ENCODE results near the gene ERRFI1.

ERRFI1 gene

DNA sequence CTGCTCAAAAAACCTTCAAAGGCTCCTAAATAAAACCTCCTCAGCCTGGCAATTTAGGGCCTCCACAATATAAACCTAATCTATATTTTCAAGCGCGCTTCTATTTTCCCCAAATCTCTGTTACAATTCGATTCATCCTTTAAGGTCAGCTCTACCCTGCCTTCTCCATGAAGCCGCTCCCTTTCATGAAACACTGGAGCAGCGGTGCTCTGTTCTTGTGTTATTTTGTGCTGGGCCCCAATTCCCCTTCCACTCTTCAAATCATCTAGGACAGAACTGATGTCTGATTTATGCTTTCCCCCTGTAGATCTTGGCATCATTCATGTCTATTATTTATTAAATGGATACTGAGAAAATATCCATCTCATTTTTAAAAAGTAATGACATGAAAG is 6.9 kb downstream of the ERRFI1 start:
- no peak for TF ChIP-seq CTCF (conservative IDR thresholded peaks at IDR 0.05; ENCODE audit: control insufficient read depth, insufficient read depth, low read depth, low read length)
- no peak for DNase-seq (ENCODE audit: low read depth)
- H3K4me3 ChIP-seq (ENCODE audit: control insufficient read depth, low read depth, low read length), result no peak overlapping the region

DNA sequence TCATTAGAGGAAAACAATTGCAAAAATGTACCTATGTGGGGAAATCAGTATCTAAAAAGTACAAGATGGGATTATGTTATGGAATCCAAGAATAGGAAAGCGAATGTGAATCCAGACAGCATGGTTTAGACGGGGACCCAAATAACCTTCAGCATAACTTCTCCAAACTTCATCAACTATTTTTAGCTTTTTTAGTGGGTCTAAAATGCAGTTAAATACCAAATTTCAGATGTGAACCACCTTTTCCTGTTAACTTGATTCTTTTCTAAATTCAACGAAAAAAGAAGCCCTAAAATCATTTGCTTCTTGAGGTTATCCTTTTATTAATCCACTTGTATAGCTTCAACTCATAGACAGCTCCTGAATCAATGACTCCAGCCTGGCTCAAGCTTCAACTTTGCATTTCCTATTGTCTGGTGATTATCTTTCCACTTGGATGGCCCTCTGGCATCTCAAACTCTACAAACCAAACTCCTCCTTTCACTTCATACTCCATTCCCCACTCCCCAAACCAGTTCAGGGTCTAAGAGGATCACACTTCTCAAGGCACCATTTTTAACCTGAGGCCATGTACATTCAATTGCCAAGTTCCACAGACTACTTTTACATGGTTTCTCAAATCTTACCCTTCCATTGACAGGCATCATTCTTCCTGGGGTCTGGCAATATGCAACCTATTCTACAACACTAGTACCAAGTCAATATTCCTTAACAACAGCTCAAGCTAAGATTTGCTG is 7.4 kb downstream of the ERRFI1 start:
- peak; percentile 28 for DNase-seq (ENCODE audit: low read depth)
- no peak for TF ChIP-seq CTCF (conservative IDR thresholded peaks at IDR 0.05; ENCODE audit: control insufficient read depth, insufficient read depth, low read depth, low read length)
- no peak overlapping the region for H3K4me3 ChIP-seq (ENCODE audit: control insufficient read depth, low read depth, low read length)

GRCh38 chr1:8017495-8018197 is 8.5 kb downstream of the ERRFI1 start:
- H3K4me3 ChIP-seq (ENCODE audit: control insufficient read depth, low read depth, low read length), result no peak overlapping the region
- DNase-seq (ENCODE audit: low read depth), result peak; percentile 71
- TF ChIP-seq CTCF (conservative IDR thresholded peaks at IDR 0.05; ENCODE audit: control insufficient read depth, insufficient read depth, low read depth, low read length), result no peak

DNA sequence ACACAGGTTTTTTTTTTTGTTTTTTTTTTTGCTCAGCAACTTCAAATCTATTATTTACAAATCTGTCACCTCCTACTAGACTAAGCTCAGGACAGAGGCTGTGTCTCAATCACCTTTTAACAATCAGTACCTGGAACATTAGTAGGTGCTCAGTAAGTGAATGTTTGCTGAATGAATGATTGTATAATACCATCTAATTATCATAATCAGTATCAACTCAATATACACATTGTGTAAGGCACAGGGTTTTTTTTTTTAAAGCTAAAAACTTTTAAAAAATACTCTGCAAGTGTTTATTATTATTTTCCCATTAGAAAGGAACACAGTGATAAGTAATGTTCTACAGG is 9.2 kb downstream of the ERRFI1 start:
- DNase-seq (ENCODE audit: low read depth), result no peak
- no peak for TF ChIP-seq CTCF (conservative IDR thresholded peaks at IDR 0.05; ENCODE audit: control insufficient read depth, insufficient read depth, low read depth, low read length)
- H3K4me3 ChIP-seq (ENCODE audit: control insufficient read depth, low read depth, low read length), result no peak overlapping the region

DNA sequence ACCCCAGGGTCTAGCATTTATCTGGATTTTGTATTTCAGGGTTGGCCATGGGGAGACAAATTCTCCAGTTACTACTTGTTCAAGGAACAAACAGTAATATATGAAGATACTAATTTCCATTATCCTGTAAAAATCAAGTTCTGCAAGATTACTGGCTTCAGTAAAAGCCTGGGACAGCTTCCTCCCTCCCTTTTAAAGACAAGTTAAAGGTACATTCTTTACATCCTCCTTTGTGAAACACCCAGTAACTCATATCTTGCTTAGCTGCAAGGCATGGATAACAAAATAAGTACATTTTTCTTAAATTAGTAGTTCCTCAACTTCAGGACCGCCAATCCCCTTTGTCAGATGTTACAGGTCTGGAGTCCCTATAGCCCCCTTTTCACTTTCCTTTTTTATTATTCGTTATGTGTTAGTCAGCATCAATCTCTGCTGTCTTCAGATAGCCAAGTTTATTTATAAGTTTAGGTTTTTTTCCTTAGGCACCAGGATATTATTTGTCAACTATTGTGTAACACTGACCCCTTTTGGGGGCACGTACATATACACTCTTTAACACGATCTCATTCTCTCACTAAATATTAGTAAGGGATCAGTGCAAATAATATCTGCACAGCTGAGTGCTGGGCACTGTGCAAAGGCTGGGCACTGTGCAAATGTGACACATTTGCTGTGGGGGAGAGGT is 9.8 kb downstream of the ERRFI1 start:
- peak; percentile 37 for DNase-seq (ENCODE audit: low read depth)
- TF ChIP-seq CTCF (conservative IDR thresholded peaks at IDR 0.05; ENCODE audit: control insufficient read depth, insufficient read depth, low read depth, low read length), result no peak
- H3K4me3 ChIP-seq (ENCODE audit: control insufficient read depth, low read depth, low read length), result no peak overlapping the region

GRCh38 chr1:8015809-8016165 is 10.3 kb downstream of the ERRFI1 start:
- no peak for TF ChIP-seq CTCF (conservative IDR thresholded peaks at IDR 0.05; ENCODE audit: control insufficient read depth, insufficient read depth, low read depth, low read length)
- H3K4me3 ChIP-seq (ENCODE audit: control insufficient read depth, low read depth, low read length), result no peak overlapping the region
- DNase-seq (ENCODE audit: low read depth), result peak; percentile 73
